ENCODE measurements around the gene SMAD6. TPM values are rescaled to one million over a fixed set of nuclear protein-coding genes. Genes with fewer than 3 reads are reported as not detected.
A peak's percentile ranks its signal among the peaks of the same experiment; 100 is the strongest.
"Not testable (repeated sequence)": the region's sequence is repeated elsewhere in the genome, so short reads cannot be mapped to it uniquely, and the experiment has no call there.

The SMAD6 gene
- total RNA-seq, 1 donor from 2014 or later = 3.8 TPM

DNA sequence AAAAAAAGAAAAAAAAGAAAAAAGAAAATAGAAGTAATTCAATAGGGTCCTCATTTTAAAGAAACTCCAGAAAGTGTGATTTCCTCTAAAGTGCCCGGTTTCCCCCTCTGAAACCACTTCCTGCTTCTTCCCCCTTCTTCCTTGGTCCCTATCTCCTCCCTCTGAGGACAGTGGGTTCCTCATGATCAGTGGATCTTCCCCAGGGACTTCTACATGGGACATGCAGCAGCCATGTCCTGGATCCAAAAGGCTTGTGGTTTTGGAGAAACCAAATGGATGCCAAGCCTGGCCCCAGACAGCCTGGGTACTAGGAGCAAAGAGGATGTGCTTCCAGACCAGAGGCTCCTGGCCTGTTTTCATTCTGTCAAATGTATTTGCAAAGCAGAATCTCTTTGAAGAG, 26.6 kb upstream of the SMAD6 start:
- no peak for DNase-seq (ENCODE audit: low read depth in 2 of 2)

DNA sequence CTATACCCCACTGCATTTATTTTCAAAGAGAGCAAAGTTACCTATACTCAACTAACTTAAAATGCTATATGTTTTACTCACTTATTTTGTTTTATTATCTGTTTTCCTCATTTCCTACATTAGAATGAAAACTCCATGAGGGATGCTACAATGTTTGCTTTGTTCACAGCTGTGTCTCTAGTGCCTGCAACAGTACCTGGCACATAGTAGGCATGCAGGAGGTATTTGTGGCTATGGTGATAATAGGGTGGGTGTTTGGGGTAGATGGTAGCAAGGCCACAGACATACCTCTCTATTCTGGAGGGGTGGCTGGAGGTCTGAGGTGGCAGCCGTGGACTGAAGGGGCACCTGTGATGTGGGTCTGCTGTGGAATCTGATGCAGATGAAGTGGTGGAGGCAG, 24.7 kb upstream of the SMAD6 start:
- no peak for DNase-seq (ENCODE audit: low read depth in 2 of 2)

- no peak for DNase-seq (ENCODE audit: low read depth in 2 of 2)
Measured at GRCh38 chr15:66679061-66679656, 22.9 kb upstream of the SMAD6 start.

DNA sequence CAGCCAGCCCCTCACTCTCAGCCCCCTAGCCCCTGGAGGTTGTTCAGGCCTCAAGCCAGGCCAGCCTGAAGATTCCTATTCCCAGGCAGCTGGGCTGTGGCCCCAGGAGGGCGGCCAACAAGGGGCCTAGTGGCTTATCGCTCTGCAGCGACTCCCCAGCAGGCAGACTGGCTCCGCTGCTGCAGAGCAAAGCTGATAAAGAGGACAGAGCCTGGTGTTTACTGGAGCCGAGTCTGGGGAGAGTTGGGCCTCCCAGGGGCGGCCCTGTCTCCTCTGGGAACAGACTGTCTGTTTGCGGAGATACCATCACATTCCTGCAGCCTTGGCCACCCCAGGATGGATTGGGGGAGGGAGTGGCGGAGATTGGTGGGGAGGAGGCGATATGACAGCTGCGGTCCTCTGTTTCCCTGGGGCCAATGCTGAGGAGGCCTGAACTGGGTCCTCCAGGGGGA, 22.4 kb upstream of the SMAD6 start:
- DNase-seq (ENCODE audit: low read depth in 2 of 2) = no peak

DNA sequence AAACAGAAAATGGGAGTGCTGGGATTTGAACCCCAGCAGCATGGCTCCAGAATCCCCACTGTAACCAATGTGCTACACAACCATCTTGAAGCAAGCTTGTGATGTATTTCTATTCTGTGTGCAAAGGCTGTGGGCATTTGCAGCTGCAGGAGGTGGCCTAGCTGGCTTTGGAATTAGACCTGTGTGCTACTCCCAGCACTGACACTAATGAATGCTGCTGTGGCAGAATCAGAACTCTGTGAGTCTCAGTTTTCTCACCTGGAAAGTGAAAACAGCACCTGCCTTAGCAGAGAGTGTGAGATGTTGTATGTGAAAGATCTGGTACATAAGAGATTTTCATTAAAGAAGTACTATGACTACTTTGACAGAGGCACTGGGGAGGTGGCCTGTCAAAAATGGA, 21.5 kb upstream of the SMAD6 start:
- no peak for DNase-seq (ENCODE audit: low read depth in 2 of 2)

DNA sequence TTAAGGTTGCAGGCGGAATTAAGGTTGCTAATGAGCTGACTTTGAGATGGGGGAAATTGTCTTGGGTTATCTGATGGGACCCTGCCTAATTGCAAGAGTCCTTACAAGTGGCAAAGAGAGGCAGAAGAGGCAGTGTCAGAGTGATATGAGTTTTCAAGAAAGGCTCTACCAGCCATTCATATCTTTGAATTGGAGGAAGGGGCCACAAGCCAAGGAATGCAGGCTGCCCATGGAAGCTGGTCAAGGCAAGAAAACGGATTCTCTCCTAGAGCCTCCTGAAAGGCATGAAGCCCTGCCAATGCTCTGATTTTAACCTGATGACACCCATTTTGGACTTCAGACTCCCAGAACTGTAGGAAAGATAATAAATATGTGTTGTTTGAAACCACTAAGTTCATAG, 20.6 kb upstream of the SMAD6 start:
- DNase-seq (ENCODE audit: low read depth in 2 of 2) = no peak

GRCh38 chr15:66682246-66682645, 19.8 kb upstream of the SMAD6 start:
- DNase-seq (ENCODE audit: low read depth in 2 of 2) = no peak

DNA sequence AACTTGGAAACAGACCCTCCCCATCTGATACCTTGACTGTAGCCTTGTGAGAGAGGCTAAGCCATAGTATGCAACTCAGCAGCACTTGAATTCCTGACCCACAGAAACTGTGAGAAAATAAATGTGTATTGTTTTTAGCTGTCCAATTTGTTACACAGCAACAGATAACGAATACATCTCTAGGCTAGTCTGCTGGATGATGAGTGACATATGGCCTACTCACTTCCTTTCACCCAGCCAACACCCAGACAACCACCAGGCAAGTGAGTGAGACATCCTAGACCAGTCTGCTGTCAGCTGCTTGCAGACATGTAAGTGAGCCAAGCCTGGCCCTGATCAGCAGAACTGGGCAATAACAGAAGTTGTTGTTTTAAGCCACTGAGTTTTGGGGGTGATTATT, 19.2 kb upstream of the SMAD6 start:
- no peak for DNase-seq (ENCODE audit: low read depth in 2 of 2)

DNA sequence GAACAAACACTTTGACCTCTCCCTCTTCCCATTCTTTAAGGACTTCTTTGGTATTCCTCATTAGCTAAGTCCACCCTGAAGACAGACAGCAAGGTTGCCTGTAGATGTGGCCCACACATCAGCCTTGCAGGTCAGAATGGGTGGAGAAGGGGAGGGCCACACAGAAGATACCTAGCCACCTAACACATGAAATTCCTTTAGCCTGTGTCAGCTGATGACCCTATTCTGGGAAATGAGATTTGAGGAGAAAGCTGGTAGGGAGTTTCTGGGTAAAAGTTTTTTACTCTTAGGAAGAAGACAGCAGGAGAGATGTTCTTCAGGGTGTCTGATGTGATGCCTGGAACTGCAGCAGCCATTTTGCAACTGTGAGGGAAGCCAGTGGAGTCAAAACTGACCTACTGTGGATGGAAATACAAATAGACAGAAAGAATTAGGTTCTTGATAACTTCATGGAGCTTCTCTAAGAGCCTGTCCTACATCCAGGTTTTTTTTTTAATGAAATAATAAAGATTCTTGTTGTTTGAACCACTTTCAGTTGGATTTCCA, 17.8 kb upstream of the SMAD6 start:
- no peak for DNase-seq (ENCODE audit: low read depth in 2 of 2)

- DNase-seq (ENCODE audit: low read depth in 2 of 2) = peak in 1 of 2 donors; percentile 88
Measured at GRCh38 chr15:66685638-66686150, 16.3 kb upstream of the SMAD6 start.

DNA sequence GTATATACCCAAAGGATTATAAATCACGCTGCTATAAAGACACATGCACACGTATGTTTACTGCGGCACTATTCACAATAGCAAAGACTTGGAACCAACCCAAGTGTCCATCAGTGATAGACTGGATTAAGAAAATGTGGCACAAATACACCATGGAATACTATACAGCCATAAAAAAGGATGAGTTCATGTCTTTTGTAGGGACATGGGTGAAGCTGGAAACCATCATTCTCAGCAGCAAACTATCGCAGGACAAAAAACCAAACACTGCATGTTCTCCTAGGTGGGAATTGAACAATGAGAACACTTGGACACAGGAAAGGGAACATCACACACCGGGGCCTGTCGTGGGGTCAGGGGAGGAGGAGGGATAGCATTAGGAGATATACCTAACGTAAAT, 11.1 kb upstream of the SMAD6 start:
- DNase-seq (ENCODE audit: low read depth in 2 of 2) = not testable (repeated sequence)

DNA sequence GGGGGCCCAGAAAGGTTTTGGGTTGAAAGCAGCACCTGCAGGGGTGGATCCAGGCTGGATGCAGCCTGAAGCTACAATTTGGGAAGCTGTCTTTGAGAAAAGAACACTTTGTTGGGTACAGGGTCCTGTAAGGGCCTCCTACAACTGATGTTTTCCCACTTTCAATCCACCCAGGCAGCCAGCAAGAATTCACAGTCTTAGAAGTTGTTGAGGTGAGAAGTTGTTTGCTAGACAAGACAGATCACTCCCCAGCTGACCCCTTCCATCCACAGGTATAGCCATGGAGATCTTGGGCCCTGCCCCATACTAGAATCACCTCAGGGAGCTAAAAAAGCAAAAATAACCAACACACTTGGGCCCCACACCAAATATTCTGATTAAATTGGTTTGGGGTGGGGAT, 10.3 kb upstream of the SMAD6 start:
- DNase-seq (ENCODE audit: low read depth in 2 of 2) = no peak

GRCh38 chr15:66692391-66692790, 9.6 kb upstream of the SMAD6 start:
- no peak for DNase-seq (ENCODE audit: low read depth in 2 of 2)

DNA sequence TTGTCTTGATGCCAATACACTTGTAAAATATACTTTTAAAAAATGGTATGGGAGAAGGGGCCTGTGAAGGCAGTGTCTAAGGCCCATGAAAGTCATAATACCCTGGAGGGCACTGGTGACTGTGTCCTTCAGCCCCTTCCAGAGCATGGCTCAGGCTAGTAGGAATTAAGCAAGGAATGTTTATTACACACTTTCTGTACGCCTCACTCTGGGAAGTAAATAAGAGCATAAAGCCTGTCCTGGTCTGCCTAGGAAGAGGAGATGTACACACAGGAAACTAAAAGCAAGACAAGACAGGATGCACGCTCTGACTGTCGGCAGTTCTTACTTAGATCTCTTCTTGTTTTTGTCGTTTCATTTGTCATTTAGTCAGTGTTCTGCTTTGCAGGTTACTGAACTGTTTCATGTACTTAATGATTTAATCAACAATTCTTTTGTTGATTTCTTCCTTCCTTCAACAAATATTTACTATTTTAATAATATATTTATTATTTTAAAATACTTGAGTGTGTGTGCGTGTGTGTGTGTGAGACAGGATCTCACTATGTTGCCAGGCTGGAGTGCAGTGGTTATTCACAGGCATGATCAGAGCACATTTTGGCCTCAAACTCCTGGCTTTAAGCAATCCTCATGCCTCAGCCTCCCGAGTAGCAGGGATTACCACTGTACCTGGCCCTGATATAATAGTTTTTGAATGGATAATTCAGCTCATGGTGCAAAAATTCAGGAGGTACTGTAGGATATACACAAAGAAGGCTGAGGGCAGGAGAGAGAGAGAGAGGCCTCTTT, 9.0 kb upstream of the SMAD6 start:
- peak in 1 of 2 donors; percentile 43 for DNase-seq (ENCODE audit: low read depth in 2 of 2)

- no peak for DNase-seq (ENCODE audit: low read depth in 2 of 2)
Measured at GRCh38 chr15:66696770-66697169, 5.3 kb upstream of the SMAD6 start.

GRCh38 chr15:66698318-66698961, 3.6 kb upstream of the SMAD6 start:
- DNase-seq (ENCODE audit: low read depth in 2 of 2) = peak; percentile 79 to 87

DNA sequence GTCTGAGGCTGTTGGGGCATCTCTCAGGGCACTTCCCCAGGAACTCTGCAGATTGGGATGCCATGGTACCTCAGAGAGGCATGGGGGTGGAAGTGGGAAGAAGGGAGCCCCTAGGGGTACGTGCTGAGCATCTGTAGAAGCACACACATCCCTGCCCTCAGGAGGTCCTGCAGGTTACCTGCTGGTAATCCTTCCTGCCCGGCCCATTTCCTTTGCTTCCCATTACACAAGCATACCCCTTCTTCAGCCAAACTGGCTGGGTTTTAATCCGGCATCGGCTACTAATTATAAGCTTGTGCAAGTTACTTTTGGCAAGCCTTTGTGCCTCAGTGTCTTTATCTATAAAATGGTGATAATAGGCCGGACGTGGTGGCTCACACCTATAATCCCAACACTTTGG, 3.1 kb upstream of the SMAD6 start:
- DNase-seq (ENCODE audit: low read depth in 2 of 2) = no peak

DNA sequence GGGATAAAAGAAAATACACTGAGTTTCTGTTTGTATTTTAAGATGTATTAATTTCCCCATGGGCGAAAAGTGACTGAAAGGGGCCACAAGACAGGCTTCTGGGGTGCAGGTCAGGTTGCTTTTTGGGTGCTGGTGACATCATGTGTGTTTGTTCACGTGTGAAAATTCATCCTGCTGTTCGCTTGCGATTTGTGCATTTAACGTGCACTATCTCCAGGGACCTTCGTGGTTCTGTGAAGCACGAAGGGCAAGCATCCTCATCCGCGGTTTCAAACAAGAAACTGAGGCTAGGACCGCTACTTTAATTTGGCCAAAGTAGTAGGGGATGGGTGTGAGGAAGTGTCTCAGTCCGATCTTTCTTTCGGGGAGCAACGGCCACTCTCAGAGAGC, 1.6 kb upstream of the SMAD6 start:
- no peak for DNase-seq (ENCODE audit: low read depth in 2 of 2)

GRCh38 chr15:66700802-66701421, 1.1 kb upstream of the SMAD6 start:
- peak; percentile 96 to 97 for DNase-seq (ENCODE audit: low read depth in 2 of 2)

- peak; percentile 63 to 83 for DNase-seq (ENCODE audit: low read depth in 2 of 2)
Measured at GRCh38 chr15:66701422-66702034, 508 bp upstream of the SMAD6 start.

- DNase-seq (ENCODE audit: low read depth in 2 of 2) = peak; percentile 52 to 59
Measured at GRCh38 chr15:66702787-66703539, 927 bp downstream of the SMAD6 start.

Data from lung microvascular endothelial cell (primary cell).